Type B pancreatic cell (in vitro differentiated cells): ENCODE measurements around the gene DIAPH3. TPM values are rescaled to one million over a fixed set of nuclear protein-coding genes. Genes with fewer than 3 reads are reported as not detected.
"Not testable (repeated sequence)": the region's sequence is repeated elsewhere in the genome, so short reads cannot be mapped to it uniquely, and the experiment has no call there.

ENCODE experiments used
- DNase-seq: peaks from one replicate; pipeline ENCODE4 v3.0.0; 2021; ENCODE audit warnings: mixed read lengths; ENCODE audit not compliant: unreplicated experiment; ENCODE audit errors: extremely low spot score
- H3K27ac Mint-ChIP-seq: 2 replicates; pipeline ENCODE4 v1.8.0; 2021; ENCODE audit warnings: mild to moderate bottlenecking, mixed read lengths
- H3K27me3 Mint-ChIP-seq: 2 replicates; pipeline ENCODE4 v1.8.0; 2021; ENCODE audit warnings: mixed read lengths
- H3K36me3 Mint-ChIP-seq: 2 replicates; pipeline ENCODE4 v1.8.0; 2021; ENCODE audit warnings: mixed read lengths
- H3K4me1 Mint-ChIP-seq: one replicate; pipeline ENCODE4 v1.8.0; 2021; ENCODE audit warnings: mixed read lengths; ENCODE audit not compliant: unreplicated experiment
- H3K4me3 Mint-ChIP-seq: 2 replicates; pipeline ENCODE4 v1.8.0; 2021; ENCODE audit warnings: mild to moderate bottlenecking, mixed read lengths
- H3K9me3 Mint-ChIP-seq: 2 replicates; pipeline ENCODE4 v1.8.0; 2021; ENCODE audit warnings: mixed read lengths
- long read RNA-seq: library from polyadenylated mRNA; unstranded; transcript quantifications from one replicate; pipeline ENCODE4 v2.0.0, GENCODE V29; 2020
- total RNA-seq: library from RNA; stranded (reverse); gene quantifications from 2 replicates; pipeline ENCODE4 v1.2.1, GENCODE V29; 2021; ENCODE audit warnings: low replicate concordance
- TF ChIP-seq, protein P1 (sequence below): fragments of 200-600 bp; sonication (generic); conservative IDR thresholded peaks from 2 replicates; pipeline ENCODE4 v1.5.0; 2021; ENCODE audit warnings: antibody characterized with exemption, mild to moderate bottlenecking

The DIAPH3 gene
- 8.6 and 16.9 TPM in 2 replicates for total RNA-seq
- long read RNA-seq, partial matches to known transcripts, result 27 of 36 reads
- long read RNA-seq, other reads (novel, unspliced or antisense), result 9 of 36 reads

GRCh38 chr13:60163478-60164233 lies at the start of gene DIAPH3:
Gene DIAPH3 (minus strand): TSS chr13:60163928. CDS start chr13:60163766, 162 bp downstream.
- Mint-ChIP-seq H3K4me3 (peak within 1 kb of the TSS; percentile 98), H3K36me3 (peaks cover 13% of the 10 kb centered on the region), H3K4me1 (peaks cover 31% of the 10 kb centered on the region), H3K27ac (peak within 1 kb of the TSS; percentile 96), H3K27me3 (no peaks in the 10 kb centered on the region), H3K9me3 (peaks cover 5% of the 10 kb centered on the region)
- DNase-seq, result peak; percentile 96
- TF ChIP-seq, protein P1, sequence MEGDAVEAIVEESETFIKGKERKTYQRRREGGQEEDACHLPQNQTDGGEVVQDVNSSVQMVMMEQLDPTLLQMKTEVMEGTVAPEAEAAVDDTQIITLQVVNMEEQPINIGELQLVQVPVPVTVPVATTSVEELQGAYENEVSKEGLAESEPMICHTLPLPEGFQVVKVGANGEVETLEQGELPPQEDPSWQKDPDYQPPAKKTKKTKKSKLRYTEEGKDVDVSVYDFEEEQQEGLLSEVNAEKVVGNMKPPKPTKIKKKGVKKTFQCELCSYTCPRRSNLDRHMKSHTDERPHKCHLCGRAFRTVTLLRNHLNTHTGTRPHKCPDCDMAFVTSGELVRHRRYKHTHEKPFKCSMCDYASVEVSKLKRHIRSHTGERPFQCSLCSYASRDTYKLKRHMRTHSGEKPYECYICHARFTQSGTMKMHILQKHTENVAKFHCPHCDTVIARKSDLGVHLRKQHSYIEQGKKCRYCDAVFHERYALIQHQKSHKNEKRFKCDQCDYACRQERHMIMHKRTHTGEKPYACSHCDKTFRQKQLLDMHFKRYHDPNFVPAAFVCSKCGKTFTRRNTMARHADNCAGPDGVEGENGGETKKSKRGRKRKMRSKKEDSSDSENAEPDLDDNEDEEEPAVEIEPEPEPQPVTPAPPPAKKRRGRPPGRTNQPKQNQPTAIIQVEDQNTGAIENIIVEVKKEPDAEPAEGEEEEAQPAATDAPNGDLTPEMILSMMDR, result no peak

- Mint-ChIP-seq H3K4me3 (no peak overlapping the region), H3K9me3 (peaks cover 4% of the 10 kb centered on the region), H3K4me1 (no peaks in the 10 kb centered on the region), H3K27ac (no peak overlapping the region), H3K27me3 (peaks cover 16% of the 10 kb centered on the region), H3K36me3 (no peaks in the 10 kb centered on the region)
- TF ChIP-seq, protein P1, result no peak
- no peak for DNase-seq
Observed at GRCh38 chr13:60213236-60213744, 49.6 kb upstream of the DIAPH3 start.

GRCh38 chr13:60211548-60211947 lies 47.8 kb upstream of the DIAPH3 start:
- no peak overlapping the region for H3K4me3 Mint-ChIP-seq
- H3K36me3 Mint-ChIP-seq, result no peaks in the 10 kb centered on the region
- peaks cover 9% of the 10 kb centered on the region for H3K27me3 Mint-ChIP-seq
- DNase-seq, result no peak
- TF ChIP-seq, protein P1, result no peak
- H3K4me1 Mint-ChIP-seq, result no peaks in the 10 kb centered on the region
- peaks cover 4% of the 10 kb centered on the region for H3K9me3 Mint-ChIP-seq
- H3K27ac Mint-ChIP-seq, result no peak overlapping the region

GRCh38 chr13:60210510-60211330 lies 47.0 kb upstream of the DIAPH3 start:
- H3K27me3 Mint-ChIP-seq, result peaks cover 7% of the 10 kb centered on the region
- H3K4me1 Mint-ChIP-seq, result no peaks in the 10 kb centered on the region
- H3K36me3 Mint-ChIP-seq, result no peaks in the 10 kb centered on the region
- TF ChIP-seq, protein P1, result no peak
- no peak overlapping the region for H3K27ac Mint-ChIP-seq
- H3K4me3 Mint-ChIP-seq, result no peak overlapping the region
- no peak for DNase-seq
- H3K9me3 Mint-ChIP-seq, result peaks cover 4% of the 10 kb centered on the region

DNA sequence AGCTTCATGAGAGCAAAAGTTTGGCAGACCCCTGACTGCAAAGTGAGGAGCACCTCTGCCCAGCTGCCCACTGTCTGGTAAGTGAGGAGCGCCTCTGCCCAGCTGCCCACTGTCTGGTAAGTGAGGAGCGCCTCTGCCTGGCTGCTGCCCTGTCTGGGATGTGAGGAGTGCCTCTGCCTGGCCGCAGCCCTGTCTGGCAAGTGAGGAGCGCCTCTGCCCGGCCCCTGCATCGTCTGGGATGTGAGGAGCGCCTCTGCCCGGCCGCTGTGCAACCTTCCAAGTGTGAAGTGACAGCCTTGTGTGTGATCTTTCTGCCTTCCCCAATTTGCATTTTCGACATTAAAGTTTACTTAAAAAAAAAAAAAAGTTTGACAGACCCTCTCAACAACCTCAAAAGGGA lies 41.8 kb upstream of the DIAPH3 start:
- not testable (repeated sequence) for H3K27me3 Mint-ChIP-seq, H3K27ac Mint-ChIP-seq, H3K4me1 Mint-ChIP-seq, H3K9me3 Mint-ChIP-seq, H3K36me3 Mint-ChIP-seq, H3K4me3 Mint-ChIP-seq, DNase-seq
